Measurements from ENCODE around the gene S100A13.

The S100A13 gene

DNA sequence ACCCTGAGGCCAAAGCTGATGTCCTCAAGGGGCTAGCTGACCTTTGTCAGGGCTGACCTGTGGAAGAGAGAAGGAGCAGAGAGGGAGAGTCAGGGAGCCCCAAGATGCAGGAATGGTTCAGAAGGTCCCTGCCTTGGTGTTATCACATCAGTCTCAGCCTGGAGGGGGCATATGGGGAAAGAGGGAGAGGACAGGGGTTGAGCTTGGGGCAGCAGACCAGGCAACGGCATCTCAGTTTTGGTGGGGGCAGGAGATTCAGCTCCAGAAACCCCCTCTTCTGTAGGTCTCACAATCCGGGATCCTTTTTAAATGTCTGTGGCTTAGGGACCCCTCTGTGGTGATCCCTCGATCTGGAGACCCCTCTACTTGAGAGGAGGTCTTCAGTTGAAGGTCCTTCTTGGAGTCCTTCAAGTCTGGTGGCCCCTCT is 815 bp downstream of the S100A13 start:
- no peak for DNase-seq (ENCODE audit: low read depth)

DNA sequence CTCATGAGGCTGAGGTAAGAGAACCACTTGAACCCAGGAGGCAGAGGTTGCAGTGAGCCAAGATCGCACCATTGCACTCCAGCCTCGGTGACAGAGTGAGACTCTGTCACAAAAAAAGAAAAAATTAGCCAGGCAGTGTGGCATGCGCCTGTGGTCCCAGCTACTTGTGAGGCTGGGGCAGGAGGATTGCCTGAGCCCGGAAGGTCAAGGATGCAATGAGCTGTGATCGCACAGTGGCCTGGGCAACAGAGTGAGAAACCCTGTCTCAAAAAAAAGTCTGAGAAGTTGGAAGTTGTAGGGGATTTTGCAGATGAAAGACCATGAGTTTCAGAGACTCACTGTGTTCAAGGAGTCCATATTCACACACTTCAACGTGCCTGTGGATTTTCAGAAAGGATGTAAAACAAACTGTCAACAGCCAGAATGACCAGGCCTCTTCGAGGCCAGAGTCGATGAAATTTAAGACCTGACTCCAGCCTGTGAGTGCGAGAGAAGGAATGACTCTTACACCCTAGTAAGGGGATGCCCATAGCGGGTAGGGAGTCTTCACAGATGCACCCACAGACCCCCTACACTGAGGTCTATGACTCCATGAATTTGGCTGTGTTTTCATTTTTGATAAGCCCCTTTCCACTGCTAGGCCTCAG is 2.2 kb downstream of the S100A13 start:
- DNase-seq (ENCODE audit: low read depth) = no peak

GRCh38 chr1:153623101-153623500 is 4.2 kb downstream of the S100A13 start:
- DNase-seq (ENCODE audit: low read depth) = no peak

- DNase-seq (ENCODE audit: low read depth) = no peak
Observed at GRCh38 chr1:153619171-153619570, 8.1 kb downstream of the S100A13 start.

- peak; percentile 72 for DNase-seq (ENCODE audit: low read depth)
Observed at GRCh38 chr1:153617663-153618062, 9.6 kb downstream of the S100A13 start.

- DNase-seq (ENCODE audit: low read depth) = no peak
Observed at GRCh38 chr1:153616917-153617311, 10.4 kb downstream of the S100A13 start.

DNA sequence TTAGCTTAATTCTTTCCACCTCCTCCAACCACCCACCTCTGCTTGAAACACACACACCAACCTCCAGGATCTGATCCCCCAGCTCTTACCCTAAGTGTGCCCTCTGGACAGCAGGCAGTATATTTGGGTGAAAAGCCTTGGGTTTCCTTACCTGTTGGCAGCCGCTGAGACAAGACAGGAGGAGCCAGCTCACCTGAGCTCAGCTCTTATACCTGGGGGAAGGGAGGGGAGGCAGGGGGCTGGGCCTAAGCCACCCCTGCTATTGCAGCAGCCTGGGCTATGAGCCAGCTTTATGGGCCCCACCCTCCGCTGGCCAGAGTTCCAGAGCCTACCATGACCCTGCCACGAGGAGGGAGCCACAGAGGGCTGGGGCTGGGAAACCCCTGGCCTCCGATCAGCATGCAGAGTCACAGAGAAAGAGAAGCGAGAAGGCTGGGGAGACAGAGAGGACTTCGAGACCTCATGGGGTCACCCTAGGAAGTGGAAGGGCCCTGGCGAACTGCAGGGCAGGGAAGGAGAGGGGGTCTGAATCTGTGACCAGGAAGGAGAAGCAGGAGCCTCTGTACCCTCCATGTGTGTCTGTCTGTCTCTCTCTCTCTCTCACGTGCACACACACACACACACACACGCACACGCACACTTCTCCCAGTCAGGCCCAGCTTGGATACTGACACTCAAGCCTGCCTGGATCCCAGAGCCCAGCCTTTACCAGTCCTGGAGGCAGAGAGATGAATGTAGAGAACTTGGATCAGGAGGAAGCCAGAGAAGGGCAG is 11.0 kb downstream of the S100A13 start, which contains the start of gene S100A14:
TSS of gene S100A14 (minus strand) at position 182 of the 773 bp plus-strand sequence. CDS start 467 bp downstream, outside the sequence.
- DNase-seq (ENCODE audit: low read depth) = no peak

- no peak for DNase-seq (ENCODE audit: low read depth)
Observed at GRCh38 chr1:153615406-153615805, 11.9 kb downstream of the S100A13 start.

DNA sequence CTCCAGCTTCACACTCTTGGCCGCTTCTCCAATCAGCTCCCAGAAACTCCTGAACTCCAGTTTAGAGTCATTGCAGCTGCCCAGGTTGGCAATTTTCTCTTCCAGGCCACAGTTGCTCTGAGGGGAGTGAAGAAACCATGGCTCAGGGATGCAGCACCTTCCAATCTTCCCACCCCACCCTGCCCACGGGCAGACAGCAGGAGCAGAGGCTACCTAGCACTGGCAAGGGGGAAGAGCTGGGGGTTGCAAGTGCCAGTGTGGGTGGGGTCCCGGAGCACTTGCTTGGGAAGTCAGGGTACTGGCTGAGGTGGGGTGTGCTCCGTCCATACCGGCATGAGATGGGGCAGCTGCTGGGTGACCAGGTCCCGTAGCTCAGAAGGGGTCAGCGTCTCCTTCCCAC is 12.4 kb downstream of the S100A13 start:
- DNase-seq (ENCODE audit: low read depth) = no peak

DNA sequence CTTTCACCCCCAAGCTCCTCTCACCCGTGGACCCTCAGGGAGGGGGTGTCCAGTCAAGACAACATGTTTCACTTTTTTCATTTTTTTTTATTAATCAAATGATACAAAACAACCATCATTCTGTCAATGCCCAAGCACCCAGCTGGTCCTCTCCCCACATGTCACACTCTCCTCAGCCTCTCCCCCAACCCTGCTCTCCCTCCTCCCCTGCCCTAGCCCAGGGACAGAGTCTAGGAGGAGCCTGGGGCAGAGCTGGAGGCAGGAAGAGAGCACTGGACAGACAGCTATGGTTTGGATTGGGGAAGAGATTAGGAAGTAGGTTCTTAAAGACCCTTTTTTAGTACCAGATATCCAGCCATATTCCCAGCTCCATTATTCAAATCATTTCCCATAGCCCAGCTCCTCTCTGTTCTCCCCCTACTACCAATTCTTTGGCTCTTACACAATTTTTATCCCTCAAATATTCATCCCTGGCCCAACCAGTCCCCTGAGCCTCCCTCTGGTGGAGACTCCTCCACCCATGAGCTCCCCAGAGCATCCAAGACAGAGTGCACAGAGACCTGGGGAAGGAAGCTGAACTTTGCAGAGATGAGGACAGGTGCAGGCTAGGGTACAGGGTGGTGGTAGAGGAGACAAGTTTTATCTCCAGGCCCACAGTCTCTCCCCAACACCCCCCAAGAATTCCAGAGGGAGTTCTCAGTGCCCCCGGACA is 13.0 kb downstream of the S100A13 start:
- no peak for DNase-seq (ENCODE audit: low read depth)

GRCh38 chr1:153613406-153613805 is 13.9 kb downstream of the S100A13 start:
- DNase-seq (ENCODE audit: low read depth) = no peak

GRCh38 chr1:153612755-153613331 is 14.5 kb downstream of the S100A13 start, which contains the start of gene S100A16:
Gene S100A16, minus strand, starts transcription at chr1:153613137. Its CDS starts 4,986 bp downstream, at chr1:153608151.
- DNase-seq (ENCODE audit: low read depth) = no peak

- DNase-seq (ENCODE audit: low read depth) = no peak
Observed at GRCh38 chr1:153612111-153612754, 15.1 kb downstream of the S100A13 start.

DNA sequence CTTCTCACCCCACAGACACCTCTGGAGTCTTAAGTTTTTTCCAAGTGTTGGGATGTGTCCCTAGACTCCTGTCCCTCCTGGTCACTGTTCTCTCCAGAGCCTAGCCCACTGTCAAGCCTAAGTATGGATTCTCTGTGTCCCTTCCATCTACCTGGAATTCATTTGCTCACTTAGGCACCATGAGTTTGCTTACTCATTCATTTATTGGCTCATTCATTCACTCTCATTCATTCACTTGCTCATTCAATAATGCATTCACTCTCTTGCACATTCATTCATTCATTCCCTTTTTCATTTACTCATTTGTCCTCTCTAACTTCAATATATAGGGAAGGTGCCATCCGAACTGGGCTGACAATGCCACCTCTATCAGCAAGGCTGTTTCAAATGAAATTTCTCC is 15.9 kb downstream of the S100A13 start:
- no peak for DNase-seq (ENCODE audit: low read depth)

GRCh38 chr1:153610811-153611301 is 16.4 kb downstream of the S100A13 start:
- DNase-seq (ENCODE audit: low read depth) = no peak

DNA sequence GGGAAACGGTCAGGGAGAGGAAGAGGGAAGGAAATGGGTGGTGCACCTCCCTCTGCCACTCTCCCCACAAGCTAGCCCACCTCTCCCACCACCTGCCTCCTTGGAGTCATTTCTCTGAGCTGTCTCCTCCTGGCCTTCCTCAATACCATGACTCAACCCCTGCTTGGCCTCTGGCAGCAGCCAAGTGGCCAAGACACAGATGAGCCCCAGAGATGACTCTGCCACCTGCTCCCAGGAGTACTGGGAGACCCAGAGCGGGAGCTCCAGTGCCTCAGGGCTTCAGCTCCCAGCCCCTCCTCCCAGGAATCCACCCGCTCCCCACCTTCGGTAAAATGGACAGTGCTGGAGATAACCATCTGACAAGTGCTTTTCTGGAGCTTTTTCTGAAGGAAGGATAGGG is 17.0 kb downstream of the S100A13 start:
- no peak for DNase-seq (ENCODE audit: low read depth)

DNA sequence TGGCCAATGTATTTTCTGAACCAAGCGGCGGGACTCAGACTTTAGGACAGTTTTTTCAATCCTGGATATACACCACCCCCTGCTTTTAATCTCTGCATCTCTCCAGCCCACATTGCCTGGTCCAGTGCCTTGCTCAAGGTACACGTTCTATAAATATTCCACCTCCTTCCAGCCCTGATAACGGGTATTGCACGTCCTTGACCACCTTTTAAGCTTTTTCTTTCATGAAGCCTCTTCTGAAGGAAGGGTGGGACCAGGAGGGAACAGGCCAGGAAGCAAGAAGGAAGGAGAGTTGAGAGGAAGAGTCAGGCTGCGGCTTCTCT is 17.8 kb downstream of the S100A13 start:
- no peak for DNase-seq (ENCODE audit: low read depth)

GRCh38 chr1:153608742-153609584 is 18.3 kb downstream of the S100A13 start:
- DNase-seq (ENCODE audit: low read depth) = no peak

- DNase-seq (ENCODE audit: low read depth) = no peak
Observed at GRCh38 chr1:153608089-153608682, 19.1 kb downstream of the S100A13 start.

- no peak for DNase-seq (ENCODE audit: low read depth)
Observed at GRCh38 chr1:153607381-153607780, 19.9 kb downstream of the S100A13 start.

GRCh38 chr1:153606194-153606593 is 21.1 kb downstream of the S100A13 start:
- no peak for DNase-seq (ENCODE audit: low read depth)
